ENCODE data around the gene CEBPE.
"Not testable (repeated sequence)": the region's sequence is repeated elsewhere in the genome, so short reads cannot be mapped to it uniquely, and the experiment has no call there.

The CEBPE gene

GRCh38 chr14:23121361-23121771 lies 2.3 kb upstream of the CEBPE start:
- DNase-seq (ENCODE audit: low read depth), result no peak

- DNase-seq (ENCODE audit: low read depth), result peak; percentile 64
These were observed 1.6 kb upstream of the CEBPE start for GRCh38 chr14:23120541-23121251.

GRCh38 chr14:23119363-23120327 lies 590 bp upstream of the CEBPE start:
- DNase-seq (ENCODE audit: low read depth), result no peak

GRCh38 chr14:23117371-23118020 lies 1.6 kb downstream of the CEBPE start:
- DNase-seq (ENCODE audit: low read depth), result no peak

GRCh38 chr14:23115918-23116317 lies 3.1 kb downstream of the CEBPE start:
- DNase-seq (ENCODE audit: low read depth), result no peak

- peak; percentile 99 for DNase-seq (ENCODE audit: low read depth)
These were observed 3.9 kb downstream of the CEBPE start for GRCh38 chr14:23115039-23115731.

- no peak for DNase-seq (ENCODE audit: low read depth)
These were observed 4.4 kb downstream of the CEBPE start for GRCh38 chr14:23114669-23115038.

- no peak for DNase-seq (ENCODE audit: low read depth)
These were observed 5.0 kb downstream of the CEBPE start for GRCh38 chr14:23114120-23114458.

- DNase-seq (ENCODE audit: low read depth), result peak; percentile 81
These were observed 5.5 kb downstream of the CEBPE start for GRCh38 chr14:23113431-23114119.

GRCh38 chr14:23112359-23113178 lies 6.5 kb downstream of the CEBPE start:
- no peak for DNase-seq (ENCODE audit: low read depth)

GRCh38 chr14:23110579-23111365 lies 8.3 kb downstream of the CEBPE start:
- DNase-seq (ENCODE audit: low read depth), result no peak

- no peak for DNase-seq (ENCODE audit: low read depth)
These were observed 9.3 kb downstream of the CEBPE start for GRCh38 chr14:23109769-23110168.

GRCh38 chr14:23108169-23108568 lies 10.9 kb downstream of the CEBPE start:
- not testable (repeated sequence) for DNase-seq (ENCODE audit: low read depth)

- not testable (repeated sequence) for DNase-seq (ENCODE audit: low read depth)
These were observed 11.4 kb downstream of the CEBPE start for GRCh38 chr14:23107620-23108019.

GRCh38 chr14:23106747-23107045 lies 12.4 kb downstream of the CEBPE start:
- DNase-seq (ENCODE audit: low read depth), result no peak

GRCh38 chr14:23105348-23105824 lies 13.7 kb downstream of the CEBPE start:
- DNase-seq (ENCODE audit: low read depth), result no peak

GRCh38 chr14:23104591-23105347 lies 14.3 kb downstream of the CEBPE start, which contains the start of gene CIROP:
TSS of gene CIROP (minus strand) at chr14:23104989. CDS start at chr14:23104920, 69 bp downstream.
- no peak for DNase-seq (ENCODE audit: low read depth)

- DNase-seq (ENCODE audit: low read depth), result no peak
These were observed 14.9 kb downstream of the CEBPE start for GRCh38 chr14:23104070-23104590.

GRCh38 chr14:23103581-23103980 lies 15.5 kb downstream of the CEBPE start:
- DNase-seq (ENCODE audit: low read depth), result no peak

Data from stromal cell of bone marrow (primary cell).